Natural killer cell (primary cell): ENCODE results near the gene COX19. TPM values are rescaled to one million over a fixed set of nuclear protein-coding genes. Genes with fewer than 3 reads are reported as not detected.

Source experiments
- ATAC-seq, 3 donors: fragments of 150-1000 bp in 2 of 3; fragments of 200-7000 bp in 1 of 3; cut with Tn5 transposase; 1 replicate in 1 of 3; 2 replicates in 2 of 3; pipeline ENCODE4 v1.10.0; 2021; ENCODE audit warnings: mild to moderate bottlenecking in 2 of 3, moderate library complexity in 2 of 3
- DNase-seq, 2 donors: peaks; one replicate each; pipeline versions ENCODE4 v3.0.0 to v3.0.0-alpha.2; 2013 to 2021; ENCODE audit warnings: mixed read lengths in 1 of 2
- H3K27ac ChIP-seq: one replicate; pipeline ENCODE4 v1.5.1; 2013; ENCODE audit warnings: mild to moderate bottlenecking, low read length
- H3K27me3 ChIP-seq: one replicate; pipeline ENCODE4 v1.6.1; 2013; ENCODE audit warnings: low read length; ENCODE audit not compliant: control insufficient read depth, insufficient read depth
- H3K36me3 ChIP-seq: one replicate; pipeline ENCODE4 v1.6.1; 2013; ENCODE audit warnings: low read length; ENCODE audit not compliant: control insufficient read depth, insufficient read depth
- H3K4me1 ChIP-seq: one replicate; pipeline ENCODE4 v1.6.1; 2013; ENCODE audit warnings: low read length; ENCODE audit not compliant: control insufficient read depth, insufficient read depth
- H3K4me3 ChIP-seq: one replicate; pipeline ENCODE4 v1.5.1; 2013; ENCODE audit warnings: low read length
- H3K9me3 ChIP-seq: one replicate; pipeline ENCODE4 v1.6.1; 2013; ENCODE audit warnings: low read length; ENCODE audit not compliant: control insufficient read depth, insufficient read depth
- H3K27ac Mint-ChIP-seq, 2 donors: one replicate each; pipeline ENCODE4 v1.8.0; 2022; ENCODE audit warnings: mild to moderate bottlenecking in 2 of 2, mixed read lengths in 2 of 2, moderate library complexity in 1 of 2
- H3K27me3 Mint-ChIP-seq, 2 donors: one replicate each; pipeline ENCODE4 v1.8.0; 2022; ENCODE audit warnings: low read depth in 2 of 2, mixed read lengths in 2 of 2
- H3K36me3 Mint-ChIP-seq: one replicate; pipeline ENCODE4 v1.8.0; 2022; ENCODE audit warnings: mixed read lengths
- H3K4me1 Mint-ChIP-seq, 2 donors: one replicate each; pipeline ENCODE4 v1.8.0; 2022; ENCODE audit warnings: mixed read lengths in 2 of 2
- H3K4me3 Mint-ChIP-seq: one replicate; pipeline ENCODE4 v1.8.0; 2022; ENCODE audit warnings: mild to moderate bottlenecking, moderate library complexity, mixed read lengths
- H3K9me3 Mint-ChIP-seq, 2 donors: one replicate each; pipeline ENCODE4 v1.8.0; 2022; ENCODE audit warnings: mixed read lengths in 2 of 2
- WGBS: methylation state at CpG from one replicate; pipeline ENCODE4 v1.1.7; 2013; ENCODE audit warnings: missing lambda C conversion rate; ENCODE audit not compliant: insufficient coverage; 5-methylcytosine and 5-hydroxymethylcytosine counted together
- intact Hi-C: fragments of 100-400 bp; cut with micrococcal nuclease; formaldehyde crosslinking; loops from one replicate; pipeline ENCODE4 v1.14.2; 2022
- total RNA-seq, 4 donors: library from RNA; stranded (reverse); fragments of 120-200 nt in 1 of 4; gene quantifications; one replicate each; pipeline versions ENCODE4 v1.2.3 to v1.2.4, GENCODE V29; 2013 to 2022
- TF ChIP-seq, protein P1 (sequence below): fragments of 200-600 bp; IDR thresholded peaks from one replicate; pipeline ENCODE4 v1.8.0; 2022; ENCODE audit warnings: antibody characterized with exemption

The COX19 gene
- total RNA-seq, 3 donors from 2014 or later (not counting 1 experiment from before 2014, with no cell fraction given) = 33.6 to 38.3 (median 33.6) TPM

GRCh38 chr7:979886-980571 is 4.7 kb upstream of the COX19 start:
- Histone ChIP-seq H3K36me3 (no peaks in the 10 kb centered on the region), H3K27ac (no peak overlapping the region), H3K27me3 (no peaks in the 10 kb centered on the region), H3K4me1 (peaks cover 6% of the 10 kb centered on the region), H3K9me3 (no peaks in the 10 kb centered on the region), H3K4me3 (no peak overlapping the region)
- Mint-ChIP-seq H3K27ac (no peak overlapping the region), H3K27me3 (no peaks in the 10 kb centered on the region), H3K9me3 (no peaks in the 10 kb centered on the region), H3K36me3 (no peaks in the 10 kb centered on the region), H3K4me3 (no peak overlapping the region), H3K4me1 (peaks cover 0 to under 1% of the 10 kb centered on the region in 2 donors)
- 78% methylated on average over 15 of the region's 15 CpGs for WGBS
- intact Hi-C loops = no loop called here
- ATAC-seq (no peak), DNase-seq (no peak)
- TF ChIP-seq, protein P1, sequence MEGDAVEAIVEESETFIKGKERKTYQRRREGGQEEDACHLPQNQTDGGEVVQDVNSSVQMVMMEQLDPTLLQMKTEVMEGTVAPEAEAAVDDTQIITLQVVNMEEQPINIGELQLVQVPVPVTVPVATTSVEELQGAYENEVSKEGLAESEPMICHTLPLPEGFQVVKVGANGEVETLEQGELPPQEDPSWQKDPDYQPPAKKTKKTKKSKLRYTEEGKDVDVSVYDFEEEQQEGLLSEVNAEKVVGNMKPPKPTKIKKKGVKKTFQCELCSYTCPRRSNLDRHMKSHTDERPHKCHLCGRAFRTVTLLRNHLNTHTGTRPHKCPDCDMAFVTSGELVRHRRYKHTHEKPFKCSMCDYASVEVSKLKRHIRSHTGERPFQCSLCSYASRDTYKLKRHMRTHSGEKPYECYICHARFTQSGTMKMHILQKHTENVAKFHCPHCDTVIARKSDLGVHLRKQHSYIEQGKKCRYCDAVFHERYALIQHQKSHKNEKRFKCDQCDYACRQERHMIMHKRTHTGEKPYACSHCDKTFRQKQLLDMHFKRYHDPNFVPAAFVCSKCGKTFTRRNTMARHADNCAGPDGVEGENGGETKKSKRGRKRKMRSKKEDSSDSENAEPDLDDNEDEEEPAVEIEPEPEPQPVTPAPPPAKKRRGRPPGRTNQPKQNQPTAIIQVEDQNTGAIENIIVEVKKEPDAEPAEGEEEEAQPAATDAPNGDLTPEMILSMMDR = no peak

- H3K36me3 Mint-ChIP-seq = no peaks in the 10 kb centered on the region
- H3K27ac Mint-ChIP-seq = no peak overlapping the region
- no peak overlapping the region for H3K4me3 Mint-ChIP-seq
- Histone ChIP-seq H3K27me3 (no peaks in the 10 kb centered on the region), H3K4me1 (peaks cover 13% of the 10 kb centered on the region), H3K4me3 (no peak overlapping the region), H3K9me3 (no peaks in the 10 kb centered on the region), H3K27ac (no peak overlapping the region), H3K36me3 (no peaks in the 10 kb centered on the region)
- H3K4me1 Mint-ChIP-seq = peaks cover 0 to 5% of the 10 kb centered on the region in 2 donors
- ATAC-seq = no peak
- intact Hi-C loops = no loop called here
- no peaks in the 10 kb centered on the region for H3K27me3 Mint-ChIP-seq
- WGBS = 91% methylated on average over 16 of the region's 16 CpGs
- TF ChIP-seq, protein P1 = no peak
- H3K9me3 Mint-ChIP-seq = no peaks in the 10 kb centered on the region
- DNase-seq = no peak
Observed at GRCh38 chr7:979151-979550, 3.8 kb upstream of the COX19 start.

DNA sequence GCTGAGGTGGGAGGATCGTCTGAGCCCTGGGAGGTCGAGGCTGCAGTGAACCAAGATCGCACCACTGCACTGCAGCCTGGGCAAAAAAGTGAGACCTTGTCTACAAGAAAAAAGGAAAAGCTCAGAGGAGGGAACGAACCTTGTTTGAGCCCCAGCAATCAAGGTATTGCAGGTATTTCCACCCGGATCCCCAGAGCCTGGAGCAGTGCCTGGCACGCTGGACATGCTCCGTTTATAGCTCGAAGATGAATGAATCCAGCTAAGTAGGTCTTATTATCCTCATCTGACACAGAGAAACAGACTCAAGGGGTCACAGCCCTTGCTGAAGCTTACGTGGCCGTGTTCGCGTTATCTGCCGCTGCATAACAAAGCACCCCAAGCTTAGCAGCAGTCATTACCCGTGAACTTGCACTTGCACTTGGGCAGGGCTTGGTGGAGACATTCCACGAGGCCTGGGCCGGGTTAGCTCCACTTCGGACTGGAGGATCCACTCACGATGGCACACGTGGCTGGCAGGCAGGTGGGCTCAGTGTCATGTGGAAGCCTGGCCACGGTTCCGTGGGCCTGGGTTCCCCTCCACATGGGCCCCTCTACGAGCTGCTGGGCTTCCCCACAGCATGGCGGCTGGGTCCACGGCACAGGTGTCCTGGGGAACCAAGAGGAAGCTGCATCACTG is 3.2 kb upstream of the COX19 start:
- Histone ChIP-seq H3K4me1 (peaks cover 19% of the 10 kb centered on the region), H3K27ac (no peak overlapping the region), H3K9me3 (no peaks in the 10 kb centered on the region), H3K4me3 (no peak overlapping the region), H3K36me3 (no peaks in the 10 kb centered on the region), H3K27me3 (no peaks in the 10 kb centered on the region)
- Mint-ChIP-seq H3K4me1 (peaks cover 0 to 5% of the 10 kb centered on the region in 2 donors), H3K9me3 (no peaks in the 10 kb centered on the region), H3K27ac (no peak overlapping the region), H3K36me3 (no peaks in the 10 kb centered on the region), H3K4me3 (no peak overlapping the region), H3K27me3 (no peaks in the 10 kb centered on the region)
- DNase-seq = no peak
- WGBS = 92% methylated on average over 24 of the region's 24 CpGs
- TF ChIP-seq, protein P1 = no peak
- intact Hi-C loops = no loop called here
- ATAC-seq = no peak
